GM23338 (cell line): ENCODE data around the gene RIOK2. TPM values are rescaled to one million over a fixed set of nuclear protein-coding genes. Genes with fewer than 3 reads are reported as not detected.

Experiments used
- ATAC-seq: fragments of 200-7000 bp; cut with Tn5 transposase; 3 replicates; pipeline ENCODE4 v1.9.1; 2020
- DNase-seq: peaks from one replicate; pipeline ENCODE4 v3.0.0-alpha.2; 2015; ENCODE audit warnings: low spot score
- H2AFZ ChIP-seq: fragments of 200-600 bp; sonication (generic); 2 replicates; pipeline ENCODE4 v1.8.0; 2016; ENCODE audit warnings: antibody characterized with exemption, mild to moderate bottlenecking, moderate library complexity
- H3F3A ChIP-seq: fragments of 200-600 bp; sonication (generic); replicated peaks from 2 replicates; pipeline ENCODE4 v1.8.0; 2017; ENCODE audit warnings: antibody characterized with exemption, mixed run types, low read depth
- H3K27ac ChIP-seq: fragments of 200-600 bp; sonication (generic); 2 replicates; pipeline ENCODE4 v1.6.1; 2016; ENCODE audit warnings: low read depth
- H3K27me3 ChIP-seq: fragments of 200-600 bp; sonication (generic); 2 replicates; pipeline ENCODE4 v1.8.0; 2016; ENCODE audit warnings: mild to moderate bottlenecking, mixed run types, moderate library complexity; ENCODE audit not compliant: insufficient read depth
- H3K36me3 ChIP-seq: fragments of 200-600 bp; sonication (generic); 2 replicates; pipeline ENCODE4 v1.8.0; 2016; ENCODE audit warnings: mild to moderate bottlenecking; ENCODE audit not compliant: insufficient read depth
- H3K4me1 ChIP-seq: fragments of 200-600 bp; sonication (generic); 2 replicates; pipeline ENCODE4 v1.8.0; 2016; ENCODE audit warnings: mild to moderate bottlenecking, moderate library complexity; ENCODE audit not compliant: insufficient read depth
- H3K4me2 ChIP-seq: fragments of 200-600 bp; sonication (generic); 2 replicates; pipeline ENCODE4 v1.7.1; 2017; ENCODE audit warnings: mixed run types
- H3K4me3 ChIP-seq: fragments of 200-600 bp; sonication (generic); 2 replicates; pipeline ENCODE4 v1.6.1; 2016; ENCODE audit warnings: mixed run types
- H3K79me2 ChIP-seq: fragments of 200-600 bp; sonication (generic); replicated peaks from 2 replicates; pipeline ENCODE4 v1.8.0; 2017; ENCODE audit warnings: mild to moderate bottlenecking; ENCODE audit not compliant: insufficient read depth
- H3K9me2 ChIP-seq: fragments of 200-600 bp; sonication (generic); 2 replicates; pipeline ENCODE4 v1.8.0; 2017; ENCODE audit not compliant: insufficient read depth
- H4K20me1 ChIP-seq: fragments of 200-600 bp; sonication (generic); replicated peaks from 2 replicates; pipeline ENCODE4 v1.8.0; 2017; ENCODE audit warnings: mild to moderate bottlenecking; ENCODE audit not compliant: insufficient read depth
- H3K27ac Mint-ChIP-seq: 2 replicates; pipeline ENCODE4 v1.8.0; 2020; ENCODE audit warnings: inconsistent platforms, mild to moderate bottlenecking, moderate library complexity, mixed read lengths
- H3K27me3 Mint-ChIP-seq: 3 replicates; pipeline ENCODE4 v1.8.0; 2022; ENCODE audit warnings: low read depth, mild to moderate bottlenecking, moderate library complexity, mixed read lengths, inconsistent platforms; ENCODE audit not compliant: insufficient read depth, poor library complexity
- H3K36me3 Mint-ChIP-seq: 3 replicates; pipeline ENCODE4 v1.8.0; 2021; ENCODE audit warnings: low read depth, mild to moderate bottlenecking, inconsistent platforms, moderate library complexity, mixed read lengths
- H3K4me1 Mint-ChIP-seq: 3 replicates; pipeline ENCODE4 v1.8.0; 2020; ENCODE audit warnings: mild to moderate bottlenecking, inconsistent platforms, mixed read lengths
- H3K4me3 Mint-ChIP-seq: 3 replicates; pipeline ENCODE4 v1.8.0; 2021; ENCODE audit warnings: moderate library complexity, mild to moderate bottlenecking, inconsistent platforms, mixed read lengths
- H3K9me3 Mint-ChIP-seq: 3 replicates; pipeline ENCODE4 v1.8.0; 2020; ENCODE audit warnings: moderate library complexity, mild to moderate bottlenecking, inconsistent platforms, mixed read lengths
- ETS1 ChIP-seq: IDR thresholded peaks from 2 replicates; pipeline ENCODE4 v1.6.1; 2016; ENCODE audit warnings: antibody characterized with exemption
- EZH2phosphoT487 ChIP-seq: fragments of 200-600 bp; sonication (generic); IDR thresholded peaks from one replicate; pipeline ENCODE4 v1.8.1; 2018; ENCODE audit warnings: antibody characterized with exemption; ENCODE audit not compliant: unreplicated experiment
- JUNB ChIP-seq: IDR thresholded peaks from one replicate; pipeline ENCODE4 v1.6.1; 2016; ENCODE audit warnings: antibody characterized with exemption; ENCODE audit not compliant: unreplicated experiment
- NANOG ChIP-seq: IDR thresholded peaks from 2 replicates; pipeline ENCODE4 v1.6.1; 2016; ENCODE audit warnings: antibody characterized with exemption, borderline replicate concordance
- POLR2AphosphoS5 ChIP-seq: IDR thresholded peaks from 2 replicates; pipeline ENCODE4 v1.6.1; 2016; ENCODE audit warnings: antibody characterized with exemption, low read depth
- STAT1 ChIP-seq: IDR thresholded peaks from one replicate; pipeline ENCODE4 v1.6.1; 2016; ENCODE audit warnings: antibody characterized with exemption; ENCODE audit not compliant: unreplicated experiment
- ZNF114 ChIP-seq: fragments of 250-450 bp; sonication (Bioruptor Pico); IDR thresholded peaks from 2 replicates; pipeline ENCODE4 v1.5.0; 2020; ENCODE audit warnings: mild to moderate bottlenecking, moderate library complexity
- ZNF462 ChIP-seq: fragments of 250-450 bp; sonication (Bioruptor Pico); IDR thresholded peaks from 2 replicates; pipeline ENCODE4 v1.5.0; 2020; ENCODE audit warnings: mild to moderate bottlenecking, moderate library complexity
- polyA plus RNA-seq: library from polyadenylated mRNA; unstranded; fragments of >200 nt; fragmentation: Nextera tagmentation; extraction: Ambion mirVana; gene quantifications from 2 replicates; pipeline ENCODE4 v1.2.1, GENCODE V29; 2016
- total RNA-seq: library from RNA; depleted of rRNA; stranded (reverse); fragments of >200 nt; shearing (Covaris generic); gene quantifications from 2 replicates; pipeline ENCODE4 v1.2.3, GENCODE V29; 2014
- TF ChIP-seq, protein P1 (sequence below): IDR thresholded peaks from one replicate; pipeline ENCODE4 v1.6.1; 2018; ENCODE audit warnings: antibody characterized with exemption; ENCODE audit not compliant: unreplicated experiment

The RIOK2 gene
- total and polyA plus RNA-seq, 2 experiments from 2014 or later: 22.9 to 47.6 TPM

DNA sequence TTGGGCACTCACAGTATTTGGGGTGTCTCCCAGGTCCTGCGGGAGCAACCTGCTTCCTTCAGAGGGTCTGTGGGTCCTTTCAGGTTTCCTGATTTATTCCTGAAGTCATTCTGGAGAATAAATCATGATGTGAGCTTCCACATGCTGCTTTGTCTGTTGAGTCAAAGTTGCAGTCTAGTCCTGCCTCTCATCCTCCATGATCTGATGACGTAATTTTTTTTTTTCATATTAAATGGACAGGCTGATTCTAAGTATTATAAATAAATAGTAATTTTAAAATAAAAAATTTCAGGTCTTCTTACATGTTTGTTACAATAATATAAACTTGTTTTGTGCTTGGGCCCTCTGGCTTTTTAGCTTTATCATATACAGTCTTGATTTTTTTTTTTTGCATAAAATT lies 26.3 kb upstream of the RIOK2 start:
- no peaks in the 10 kb centered on the region for H3F3A ChIP-seq
- peaks cover 21% of the 10 kb centered on the region; the same call in 2 of the 3 replicates for H3K9me3 Mint-ChIP-seq
- no peak overlapping the region for H3K27ac ChIP-seq
- 0 out of 2 replicates have a peak, but pooled peaks cover 4% of the 10 kb centered on the region for H3K9me2 ChIP-seq
- H2AFZ ChIP-seq: no peak overlapping the region
- H3K27me3 ChIP-seq: no peaks in the 10 kb centered on the region
- peaks cover 5% of the 10 kb centered on the region; the same call in 2 of the 3 replicates for H3K36me3 Mint-ChIP-seq
- ATAC-seq (no peak), DNase-seq (no peak)
- no peak for TF ChIP-seq NANOG
- no peak overlapping the region for H3K4me3 ChIP-seq
- no peaks in the 10 kb centered on the region for H3K27me3 Mint-ChIP-seq
- no peaks in the 10 kb centered on the region for H3K4me1 ChIP-seq
- no peak overlapping the region for H3K4me3 Mint-ChIP-seq
- H3K36me3 ChIP-seq: no peaks in the 10 kb centered on the region
- no peaks in the 10 kb centered on the region for H4K20me1 ChIP-seq
- no peak overlapping the region for H3K4me2 ChIP-seq
- no peaks in the 10 kb centered on the region for H3K4me1 Mint-ChIP-seq
- no peak overlapping the region for H3K27ac Mint-ChIP-seq
- no peaks in the 10 kb centered on the region for H3K79me2 ChIP-seq

GRCh38 chr5:97208714-97209113 lies 25.7 kb upstream of the RIOK2 start:
- H3K4me1 Mint-ChIP-seq: no peaks in the 10 kb centered on the region
- H2AFZ ChIP-seq: no peak overlapping the region
- H3K27me3 ChIP-seq: no peaks in the 10 kb centered on the region
- H3F3A ChIP-seq: no peaks in the 10 kb centered on the region
- no peak overlapping the region for H3K4me3 ChIP-seq
- H4K20me1 ChIP-seq: no peaks in the 10 kb centered on the region
- no peaks in the 10 kb centered on the region for H3K79me2 ChIP-seq
- H3K36me3 ChIP-seq: no peaks in the 10 kb centered on the region
- ATAC-seq (no peak), DNase-seq (no peak)
- no peak overlapping the region for H3K4me2 ChIP-seq
- H3K27me3 Mint-ChIP-seq: no peaks in the 10 kb centered on the region
- no peaks in the 10 kb centered on the region for H3K4me1 ChIP-seq
- TF ChIP-seq EZH2phosphoT487 (no peak), ZNF114 (CRISPR knock-in tag) (no peak), POLR2AphosphoS5 (no peak), ETS1 (no peak), NANOG (no peak), JUNB (no peak), STAT1 (no peak), ZNF462 (CRISPR knock-in tag) (no peak)
- TF ChIP-seq, protein P1, sequence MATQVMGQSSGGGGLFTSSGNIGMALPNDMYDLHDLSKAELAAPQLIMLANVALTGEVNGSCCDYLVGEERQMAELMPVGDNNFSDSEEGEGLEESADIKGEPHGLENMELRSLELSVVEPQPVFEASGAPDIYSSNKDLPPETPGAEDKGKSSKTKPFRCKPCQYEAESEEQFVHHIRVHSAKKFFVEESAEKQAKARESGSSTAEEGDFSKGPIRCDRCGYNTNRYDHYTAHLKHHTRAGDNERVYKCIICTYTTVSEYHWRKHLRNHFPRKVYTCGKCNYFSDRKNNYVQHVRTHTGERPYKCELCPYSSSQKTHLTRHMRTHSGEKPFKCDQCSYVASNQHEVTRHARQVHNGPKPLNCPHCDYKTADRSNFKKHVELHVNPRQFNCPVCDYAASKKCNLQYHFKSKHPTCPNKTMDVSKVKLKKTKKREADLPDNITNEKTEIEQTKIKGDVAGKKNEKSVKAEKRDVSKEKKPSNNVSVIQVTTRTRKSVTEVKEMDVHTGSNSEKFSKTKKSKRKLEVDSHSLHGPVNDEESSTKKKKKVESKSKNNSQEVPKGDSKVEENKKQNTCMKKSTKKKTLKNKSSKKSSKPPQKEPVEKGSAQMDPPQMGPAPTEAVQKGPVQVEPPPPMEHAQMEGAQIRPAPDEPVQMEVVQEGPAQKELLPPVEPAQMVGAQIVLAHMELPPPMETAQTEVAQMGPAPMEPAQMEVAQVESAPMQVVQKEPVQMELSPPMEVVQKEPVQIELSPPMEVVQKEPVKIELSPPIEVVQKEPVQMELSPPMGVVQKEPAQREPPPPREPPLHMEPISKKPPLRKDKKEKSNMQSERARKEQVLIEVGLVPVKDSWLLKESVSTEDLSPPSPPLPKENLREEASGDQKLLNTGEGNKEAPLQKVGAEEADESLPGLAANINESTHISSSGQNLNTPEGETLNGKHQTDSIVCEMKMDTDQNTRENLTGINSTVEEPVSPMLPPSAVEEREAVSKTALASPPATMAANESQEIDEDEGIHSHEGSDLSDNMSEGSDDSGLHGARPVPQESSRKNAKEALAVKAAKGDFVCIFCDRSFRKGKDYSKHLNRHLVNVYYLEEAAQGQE: no peak
- no peak overlapping the region for H3K27ac Mint-ChIP-seq
- 0 out of 2 replicates have a peak, but pooled peaks cover 4% of the 10 kb centered on the region for H3K9me2 ChIP-seq
- H3K9me3 Mint-ChIP-seq: peaks cover 18% of the 10 kb centered on the region; the same call in 2 of the 3 replicates
- H3K4me3 Mint-ChIP-seq: no peak overlapping the region
- peaks cover 5% of the 10 kb centered on the region; the same call in 2 of the 3 replicates for H3K36me3 Mint-ChIP-seq
- H3K27ac ChIP-seq: no peak overlapping the region
